Cortex of kidney (tissue), 1 donor: ENCODE data around the gene KRT1.

Source experiments
- DNase-seq: peaks from one replicate; lab custom pipeline; 2025; lab: John Stamatoyannopoulos, UW

Gene KRT1

GRCh38 chr12:52660934-52661499 lies 19.2 kb downstream of the KRT1 start:
- DNase-seq: no peak

DNA sequence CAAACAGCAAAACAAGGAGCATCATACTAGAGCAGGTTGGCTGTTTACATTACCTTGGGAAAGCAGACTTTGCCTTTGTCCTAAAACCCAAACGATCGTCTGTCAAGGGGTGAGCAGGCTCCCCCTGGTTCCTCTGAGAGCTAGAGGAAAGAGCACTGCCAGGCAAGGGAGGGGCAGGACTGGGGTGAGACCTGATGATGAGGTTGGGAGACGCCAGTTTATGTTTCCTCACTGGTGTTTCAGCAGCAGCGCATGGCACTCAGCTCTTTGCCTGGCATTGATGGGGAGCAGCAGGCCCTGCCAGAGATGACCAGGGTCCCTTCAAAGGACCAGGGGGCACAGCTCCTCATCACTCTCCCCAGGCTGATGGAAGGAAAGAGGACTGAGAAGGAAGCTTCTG lies 20.3 kb downstream of the KRT1 start:
- no peak for DNase-seq

DNA sequence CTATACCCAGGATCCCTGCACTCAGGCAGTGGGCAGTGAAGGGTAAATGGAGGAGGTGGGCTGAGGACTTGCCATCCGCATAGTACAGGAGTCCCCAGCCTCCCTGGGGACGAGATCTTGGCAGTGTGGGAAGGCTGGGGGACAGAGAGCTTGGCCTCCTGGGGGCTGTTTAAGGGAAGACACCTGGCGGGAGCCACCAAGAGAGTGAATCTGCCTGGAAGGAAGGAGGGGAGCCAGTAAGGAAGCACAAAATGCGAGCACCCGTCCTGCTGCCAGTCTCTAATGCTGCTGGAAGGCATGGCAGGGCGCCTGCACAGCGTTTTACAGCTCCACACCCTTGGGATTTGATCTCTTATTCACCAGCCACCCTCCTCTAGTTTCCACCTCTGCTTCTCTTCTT lies 20.8 kb downstream of the KRT1 start:
- no peak for DNase-seq

GRCh38 chr12:52658196-52658595 lies 22.0 kb downstream of the KRT1 start:
- DNase-seq: no peak

DNA sequence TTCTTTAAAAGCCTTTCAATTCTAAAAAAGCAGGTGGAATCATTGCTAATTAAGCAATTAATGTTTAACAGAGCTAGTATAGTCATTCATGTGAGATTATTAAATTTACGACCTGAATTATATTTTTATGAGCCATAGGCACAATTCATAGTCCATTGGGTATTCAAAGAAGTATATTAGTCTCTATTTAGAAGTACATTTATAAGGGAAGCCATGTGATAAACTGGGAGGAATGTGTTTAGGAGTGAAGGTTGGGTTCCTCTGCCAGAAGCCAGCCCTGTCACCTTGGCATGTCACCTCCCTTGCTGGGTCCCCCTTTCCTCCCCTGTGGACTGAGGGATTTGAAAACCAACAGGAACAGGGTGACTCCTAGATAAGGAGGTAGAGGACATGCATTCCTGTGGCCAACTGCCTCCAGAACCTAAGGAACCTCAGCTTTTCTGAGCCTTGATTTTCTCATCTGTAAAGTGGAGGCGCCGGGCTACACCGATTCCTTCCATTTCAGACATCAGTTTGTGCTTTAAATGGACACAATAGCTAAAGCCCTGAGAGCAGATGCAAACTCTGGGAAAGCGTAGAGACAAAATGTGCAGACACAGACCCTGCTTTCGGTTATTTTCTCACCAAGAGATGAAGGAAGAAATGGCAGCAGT lies 22.8 kb downstream of the KRT1 start:
- DNase-seq: no peak

DNA sequence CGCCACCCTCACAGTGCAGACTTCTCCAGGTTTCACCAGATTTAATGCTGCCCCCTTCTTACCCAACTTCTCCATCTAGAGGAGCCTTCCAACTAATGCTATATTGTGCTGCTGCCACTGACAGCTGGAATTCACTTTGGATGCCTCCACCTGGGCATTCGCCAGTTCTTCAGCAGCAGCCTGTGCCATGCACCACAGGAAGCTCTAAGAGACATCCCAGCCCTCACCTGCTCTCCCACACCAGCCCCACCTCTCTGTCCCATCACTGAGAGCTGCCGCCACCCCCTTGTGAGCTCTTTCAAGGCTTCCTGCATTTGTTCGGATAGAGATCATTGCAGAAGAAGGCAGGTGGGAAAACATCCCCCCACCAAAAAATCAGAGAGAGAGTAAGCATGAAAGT lies 23.6 kb downstream of the KRT1 start:
- DNase-seq: no peak

- no peak for DNase-seq
Observed at GRCh38 chr12:52655720-52656124, 24.5 kb downstream of the KRT1 start.

DNA sequence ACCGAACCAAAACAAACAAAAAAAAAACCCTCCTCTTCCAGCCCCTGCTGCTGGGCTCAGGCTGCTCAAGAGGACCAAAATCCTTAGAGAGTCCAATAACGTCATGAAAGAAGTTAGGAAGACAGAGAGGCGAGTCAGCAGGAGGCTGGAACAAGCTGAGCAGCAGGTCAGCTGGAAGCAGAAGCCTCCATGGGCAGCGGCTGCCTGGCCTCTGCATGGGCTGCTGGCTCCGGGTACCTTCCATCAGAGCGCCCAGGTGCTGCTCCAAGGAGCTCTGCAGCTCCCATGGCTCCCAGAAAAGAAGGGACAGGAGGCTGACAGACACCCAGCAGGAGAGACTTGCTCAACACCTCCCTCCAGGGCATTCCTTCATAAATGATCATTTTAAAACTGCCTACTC lies 25.0 kb downstream of the KRT1 start:
- DNase-seq: no peak

DNA sequence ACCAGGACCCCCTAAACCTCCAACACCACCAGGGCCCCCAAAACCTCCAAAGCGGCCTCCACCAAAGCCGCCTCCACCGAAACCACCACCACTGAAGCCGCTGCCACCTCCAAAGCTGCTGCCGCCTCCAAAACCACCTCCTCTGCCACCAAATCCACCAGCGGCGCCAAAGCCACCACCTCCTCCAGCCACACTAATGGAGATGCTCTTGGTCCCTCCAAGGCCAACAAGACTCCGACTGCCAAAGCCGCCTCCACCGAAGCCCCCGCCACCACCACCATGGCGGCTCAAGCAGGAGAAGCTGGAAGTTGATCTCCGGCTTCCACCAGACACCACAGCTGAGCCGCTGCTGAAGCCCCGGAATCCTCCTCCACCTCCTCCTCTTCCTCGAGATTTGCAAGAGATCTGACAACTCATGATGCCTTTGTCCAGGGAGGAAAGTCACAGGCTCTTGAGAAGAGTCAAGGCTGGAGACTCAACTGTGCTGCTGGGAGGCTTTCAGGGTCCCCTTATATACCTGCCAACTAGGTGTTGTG lies 28.4 kb downstream of the KRT1 start, which contains the start of gene KRT2:
Gene KRT2, minus strand, starts transcription at position 486 of the 536 bp plus-strand sequence. Its CDS starts 69 bp downstream, at position 417.
- DNase-seq: no peak

DNA sequence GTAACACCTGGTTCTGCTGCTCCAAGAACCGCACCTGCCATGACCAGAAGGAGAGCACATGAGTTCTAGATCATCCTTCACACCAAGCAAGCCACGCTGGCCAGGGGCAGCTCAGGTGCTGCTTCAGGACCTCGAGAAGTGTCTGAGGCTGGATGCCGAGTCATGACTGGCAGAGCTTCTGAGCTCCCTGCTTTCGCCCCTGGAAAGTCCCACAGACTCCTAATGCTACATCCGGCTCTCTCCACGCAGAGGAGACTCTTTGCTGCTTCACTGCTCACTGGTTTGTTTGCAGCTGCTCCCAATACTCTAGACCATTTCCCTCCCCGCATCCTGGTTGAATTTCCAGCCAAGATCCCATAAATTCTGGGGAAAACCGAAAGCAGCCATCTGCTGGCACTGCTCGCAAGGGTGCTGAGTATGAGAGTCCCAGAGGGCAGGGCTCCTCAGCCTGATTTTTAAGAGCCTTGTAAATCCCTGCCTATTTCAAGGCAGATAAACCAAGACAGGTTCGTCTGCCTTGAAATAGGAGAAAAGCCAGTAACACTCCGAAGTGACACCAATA lies 29.6 kb downstream of the KRT1 start:
- DNase-seq: no peak

DNA sequence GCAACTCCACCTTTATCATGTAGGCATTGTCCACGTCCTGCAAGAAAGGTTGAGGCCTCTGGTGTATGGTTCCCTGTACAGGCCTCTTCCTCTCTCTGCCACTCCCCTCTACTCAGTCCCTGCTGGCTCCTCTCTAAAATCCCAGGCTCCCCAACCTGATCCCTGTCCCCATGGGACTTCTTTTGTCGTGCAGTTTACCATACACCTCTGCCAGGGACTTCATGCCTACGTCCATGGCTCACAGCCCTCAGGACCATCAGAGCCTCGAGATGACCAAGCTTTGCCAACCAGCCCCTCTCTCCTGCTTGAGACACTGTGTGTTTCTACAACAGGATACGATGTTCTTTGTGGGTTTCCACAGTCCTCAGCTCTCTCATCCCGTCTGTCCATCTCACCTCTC lies 31.1 kb downstream of the KRT1 start:
- DNase-seq: no peak

DNA sequence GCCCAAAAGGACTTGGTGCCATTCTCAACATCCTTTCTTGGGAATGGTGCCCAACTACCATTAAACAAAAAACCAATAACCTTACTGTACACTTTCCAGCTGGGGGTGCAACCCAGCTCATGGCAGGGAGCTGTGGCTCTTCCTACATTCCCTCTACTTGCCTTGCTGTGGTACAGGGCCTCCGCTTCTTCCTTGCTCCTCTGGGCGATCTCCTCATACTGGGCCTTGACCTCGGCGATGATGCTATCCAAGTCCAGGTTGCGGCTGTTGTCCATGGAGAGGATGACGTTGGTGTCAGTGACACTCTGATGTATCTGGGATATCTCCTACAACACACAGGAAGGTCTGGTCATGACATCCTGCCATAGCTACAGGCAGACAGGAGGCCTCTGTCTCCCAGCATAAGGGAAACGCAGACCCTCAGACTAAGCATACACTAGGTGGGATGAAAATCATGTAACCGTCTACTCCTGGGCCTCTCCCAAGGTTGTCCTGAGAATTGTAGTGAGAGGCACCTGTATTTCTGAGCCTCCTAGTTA lies 32.1 kb downstream of the KRT1 start:
- DNase-seq: no peak

- no peak for DNase-seq
Observed at GRCh38 chr12:52647601-52648000, 32.6 kb downstream of the KRT1 start.

DNA sequence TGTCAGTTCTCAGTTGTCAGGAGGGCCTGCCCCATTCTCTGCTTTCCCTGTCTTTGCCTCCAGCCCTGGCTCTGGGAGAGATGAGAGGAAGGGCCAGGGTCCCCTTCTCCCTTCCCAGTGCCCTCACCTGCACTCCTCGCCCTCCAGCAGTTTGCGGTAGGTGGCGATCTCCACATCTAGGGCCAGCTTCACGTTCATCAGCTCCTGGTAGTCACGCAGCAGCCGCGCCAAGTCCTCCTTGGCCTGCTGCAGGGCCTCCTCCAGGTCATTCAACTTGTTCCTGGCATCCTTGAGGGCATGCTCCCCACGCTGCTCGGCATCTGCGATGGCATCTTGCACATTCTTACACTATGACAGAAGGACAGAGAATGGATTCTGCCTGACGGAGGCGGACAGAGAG lies 33.6 kb downstream of the KRT1 start:
- DNase-seq: no peak

- no peak for DNase-seq
Observed at GRCh38 chr12:52645982-52646381, 34.2 kb downstream of the KRT1 start.

DNA sequence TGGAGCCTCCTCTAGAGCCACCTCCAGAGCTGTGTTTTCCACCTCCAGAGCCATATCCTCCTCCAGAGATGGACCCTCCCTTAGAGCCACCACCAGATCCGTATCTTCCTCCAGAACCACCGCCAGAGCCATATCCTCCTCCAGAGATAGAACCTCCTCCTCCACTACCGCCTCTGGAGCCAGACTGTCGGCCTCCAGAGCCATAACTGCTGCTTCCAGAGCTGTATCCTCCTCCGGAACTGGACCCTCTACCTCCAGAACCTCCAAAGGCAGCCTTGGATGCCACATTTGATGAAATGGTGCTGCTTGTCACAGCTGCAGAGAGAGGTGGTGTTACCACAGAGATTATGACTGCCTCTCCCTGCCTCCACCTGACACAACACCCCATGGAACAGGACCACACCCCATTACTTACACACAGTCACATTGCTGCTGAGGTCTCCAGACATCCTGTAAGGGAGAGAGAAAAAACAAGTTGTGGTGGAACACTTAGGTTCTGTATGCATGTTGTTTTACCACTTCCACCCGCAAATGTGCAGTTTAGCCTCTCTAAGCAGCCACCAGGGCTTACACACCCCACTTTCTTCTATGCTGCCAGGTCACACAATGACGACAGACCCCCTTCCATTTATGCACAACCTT lies 35.0 kb downstream of the KRT1 start:
- no peak for DNase-seq

DNA sequence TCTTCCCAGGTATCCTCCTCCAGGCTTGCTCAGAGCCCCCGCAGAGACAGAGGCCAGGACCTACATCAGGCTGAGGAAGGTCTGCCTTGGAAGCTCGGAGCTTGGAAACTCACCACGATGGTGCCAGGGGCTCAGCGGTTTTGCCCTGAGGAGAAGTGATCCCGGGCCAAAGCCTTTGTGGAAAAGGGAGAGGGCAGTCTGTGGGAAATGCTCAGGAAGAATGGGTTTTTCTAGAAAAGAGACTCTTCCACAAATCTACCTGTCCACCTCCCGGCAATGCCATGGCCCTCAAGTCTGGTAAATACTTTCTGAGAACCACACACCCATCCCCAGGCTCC lies 36.2 kb downstream of the KRT1 start:
- no peak for DNase-seq

- no peak for DNase-seq
Observed at GRCh38 chr12:52643233-52644077, 36.8 kb downstream of the KRT1 start.

- DNase-seq: no peak
Observed at GRCh38 chr12:52641468-52641867, 38.7 kb downstream of the KRT1 start.

GRCh38 chr12:52637299-52637698 lies 42.9 kb downstream of the KRT1 start:
- DNase-seq: no peak

DNA sequence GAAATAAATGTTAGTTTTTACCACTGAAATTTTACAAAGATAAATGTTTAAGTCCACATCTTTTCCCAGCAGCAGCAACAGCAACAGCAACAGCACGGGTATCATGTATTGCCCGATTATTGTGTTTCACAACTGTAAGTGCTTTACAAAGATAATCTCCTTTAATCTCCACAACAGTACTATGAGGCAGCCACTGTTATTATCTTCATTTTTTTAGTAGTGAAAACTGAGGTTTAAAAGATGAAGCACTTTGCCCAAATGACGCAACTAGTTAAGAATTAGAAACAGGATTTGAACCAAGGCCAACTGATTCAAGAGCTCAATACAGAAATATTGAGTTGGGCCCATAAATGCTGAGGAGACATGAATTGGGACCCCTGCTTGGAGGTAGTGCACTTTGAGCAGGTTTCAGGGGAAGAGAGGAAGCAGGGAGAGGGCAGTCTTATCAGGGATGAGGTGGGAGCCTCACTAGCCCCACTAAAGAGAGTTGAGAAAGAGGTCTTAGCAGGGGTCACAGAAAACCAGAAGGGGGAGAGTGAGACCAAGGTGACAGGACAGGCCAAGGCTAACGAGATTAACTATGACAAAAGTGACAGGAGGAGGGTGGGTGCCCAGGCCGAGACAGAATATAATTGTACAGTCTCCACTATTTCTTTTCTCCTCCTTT lies 43.5 kb downstream of the KRT1 start:
- no peak for DNase-seq
